Measurements from ENCODE around the gene GFRA4.

Gene GFRA4

GRCh38 chr20:3652676-3653596 is 10.3 kb downstream of the GFRA4 start:
- DNase-seq (ENCODE audit: low read depth): no peak

GRCh38 chr20:3652221-3652620 is 11.0 kb downstream of the GFRA4 start:
- no peak for DNase-seq (ENCODE audit: low read depth)

- DNase-seq (ENCODE audit: low read depth): no peak
Measured at GRCh38 chr20:3651204-3651962, 11.8 kb downstream of the GFRA4 start.

GRCh38 chr20:3648951-3649350 is 14.2 kb downstream of the GFRA4 start:
- DNase-seq (ENCODE audit: low read depth): no peak

GRCh38 chr20:3647473-3647872 is 15.7 kb downstream of the GFRA4 start:
- DNase-seq (ENCODE audit: low read depth): no peak

GRCh38 chr20:3646651-3647050 is 16.5 kb downstream of the GFRA4 start:
- DNase-seq (ENCODE audit: low read depth): no peak

- DNase-seq (ENCODE audit: low read depth): no peak
Measured at GRCh38 chr20:3646067-3646440, 17.1 kb downstream of the GFRA4 start.

GRCh38 chr20:3645309-3646066 is 17.7 kb downstream of the GFRA4 start:
- no peak for DNase-seq (ENCODE audit: low read depth)

- DNase-seq (ENCODE audit: low read depth): no peak
Measured at GRCh38 chr20:3640259-3640658, 22.9 kb downstream of the GFRA4 start.

GRCh38 chr20:3635346-3635745 is 27.9 kb downstream of the GFRA4 start:
- no peak for DNase-seq (ENCODE audit: low read depth)

- DNase-seq (ENCODE audit: low read depth): no peak
Measured at GRCh38 chr20:3633913-3634478, 29.2 kb downstream of the GFRA4 start.

- no peak for DNase-seq (ENCODE audit: low read depth)
Measured at GRCh38 chr20:3632311-3633004, 30.7 kb downstream of the GFRA4 start.

- DNase-seq (ENCODE audit: low read depth): no peak
Measured at GRCh38 chr20:3631534-3631933, 31.7 kb downstream of the GFRA4 start.

- no peak for DNase-seq (ENCODE audit: low read depth)
Measured at GRCh38 chr20:3630429-3630828, 32.8 kb downstream of the GFRA4 start.

- no peak for DNase-seq (ENCODE audit: low read depth)
Measured at GRCh38 chr20:3629893-3630292, 33.3 kb downstream of the GFRA4 start.

- DNase-seq (ENCODE audit: low read depth): no peak
Measured at GRCh38 chr20:3628502-3629314, 34.5 kb downstream of the GFRA4 start.

GRCh38 chr20:3627476-3627875 is 35.7 kb downstream of the GFRA4 start:
- DNase-seq (ENCODE audit: low read depth): no peak

GRCh38 chr20:3622406-3622805 is 40.8 kb downstream of the GFRA4 start:
- DNase-seq (ENCODE audit: low read depth): no peak

- no peak for DNase-seq (ENCODE audit: low read depth)
Measured at GRCh38 chr20:3621111-3621510, 42.1 kb downstream of the GFRA4 start.

- DNase-seq (ENCODE audit: low read depth): peak; percentile 1
Measured at GRCh38 chr20:3616250-3616649, 46.9 kb downstream of the GFRA4 start.

All from stromal cell of bone marrow (primary cell).